B cell (primary cell): ENCODE measurements around the gene MPST. TPM values are rescaled to one million over a fixed set of nuclear protein-coding genes. Genes with fewer than 3 reads are reported as not detected.
A peak's percentile ranks its signal among the peaks of the same experiment; 100 is the strongest.

Experiments
- ATAC-seq: fragments of 200-7000 bp; cut with Tn5 transposase; one replicate; pipeline ENCODE4 v1.10.0; 2021; ENCODE audit warnings: low read depth, mild to moderate bottlenecking, moderate number of reproducible peaks, moderate library complexity
- CTCF ChIA-PET: fragments of 350-600 bp; sonication (Branson Sonifier 250); formaldehyde crosslinking; loops from one replicate; lab custom pipeline; 2021; ENCODE audit warnings: antibody characterized with exemption, inconsistent platforms; lab: Charles Lee
- POLR2A ChIA-PET: fragments of 350-600 bp; sonication (Branson Sonifier 250); formaldehyde crosslinking; loops from one replicate; lab custom pipeline; 2021; ENCODE audit warnings: antibody characterized with exemption; lab: Charles Lee
- DNase-seq: peaks from one replicate; pipeline ENCODE4 v3.0.0; 2013
- H2AFZ ChIP-seq: 2 replicates; pipeline ENCODE4 v1.6.1; 2012; ENCODE audit warnings: mild to moderate bottlenecking, low read depth, low read length; ENCODE audit not compliant: insufficient read depth, poor library complexity, severe bottlenecking
- H3K27ac ChIP-seq, 2 donors: 1 replicate in 1 of 2; 2 replicates in 1 of 2; pipeline ENCODE4 v1.5.1; 2012 to 2013; ENCODE audit warnings: low read length in 2 of 2, mild to moderate bottlenecking in 2 of 2, moderate library complexity in 1 of 2
- H3K27me3 ChIP-seq, 4 experiments: fragments of 200-600 bp in 1 of 4; sonication (generic) in 1 of 4; replicated peaks in 1 of 4; 1 replicate in 2 of 4; 2 replicates in 2 of 4; pipeline versions ENCODE4 v1.6.1 to v1.7.0; 2013 to 2016; ENCODE audit warnings: low read length in 3 of 4, mild to moderate bottlenecking in 2 of 4, mixed read lengths in 1 of 4, moderate library complexity in 1 of 4; ENCODE audit not compliant: insufficient read depth in 4 of 4, control insufficient read depth in 3 of 4; ENCODE audit errors: control extremely low read depth in 1 of 4
- H3K36me3 ChIP-seq, 2 experiments: replicated peaks in 1 of 2; 1 replicate in 1 of 2; 2 replicates in 1 of 2; pipeline versions ENCODE4 v1.6.1 to v1.7.1; 2013; ENCODE audit warnings: low read length in 1 of 2; ENCODE audit not compliant: insufficient read depth in 2 of 2, control insufficient read depth in 1 of 2; ENCODE audit errors: control extremely low read depth in 1 of 2, extremely low read depth in 1 of 2
- H3K4me1 ChIP-seq, 2 donors: fragments of 200-600 bp in 1 of 2; sonication (generic) in 1 of 2; 1 replicate in 1 of 2; 2 replicates in 1 of 2; pipeline versions ENCODE4 v1.5.1 to v1.6.1; 2013 to 2017; ENCODE audit warnings: low read length in 2 of 2; ENCODE audit not compliant: control insufficient read depth in 2 of 2, insufficient read depth in 2 of 2
- H3K4me2 ChIP-seq: replicated peaks from 2 replicates; pipeline ENCODE3; 2012; ENCODE audit warnings: mild to moderate bottlenecking, low read depth, low read length; ENCODE audit not compliant: poor library complexity, severe bottlenecking
- H3K4me3 ChIP-seq, 5 experiments: fragments of 200-600 bp in 1 of 5; sonication (generic) in 1 of 5; 1 replicate in 3 of 5; 2 replicates in 2 of 5; pipeline versions ENCODE4 v1.5.1 to v1.7.0; 2011 to 2016; ENCODE audit warnings: low read length in 4 of 5, mild to moderate bottlenecking in 4 of 5, low read depth in 2 of 5, control low read depth in 1 of 5, moderate library complexity in 1 of 5; ENCODE audit not compliant: insufficient read depth in 1 of 5; ENCODE audit errors: control extremely low read depth in 1 of 5, extremely low read depth in 1 of 5
- H3K79me2 ChIP-seq: fragments of 200-600 bp; sonication (generic); one replicate; pipeline ENCODE4 v1.6.0; 2016; ENCODE audit warnings: low read length; ENCODE audit not compliant: control insufficient read depth, insufficient read depth
- H3K9ac ChIP-seq: fragments of 200-600 bp; sonication (generic); 2 replicates; pipeline ENCODE4 v1.6.1; 2017; ENCODE audit warnings: mild to moderate bottlenecking, low read length, moderate library complexity
- H3K9me3 ChIP-seq, 3 donors: one replicate each; pipeline versions ENCODE4 v1.6.1 to v1.7.1; 2013; ENCODE audit warnings: low read length in 2 of 3; ENCODE audit not compliant: control insufficient read depth in 2 of 3, insufficient read depth in 1 of 3; ENCODE audit errors: control extremely low read depth in 1 of 3
- H4K20me1 ChIP-seq: 2 replicates; pipeline ENCODE4 v1.6.0; 2012; ENCODE audit warnings: mild to moderate bottlenecking, low read length; ENCODE audit not compliant: insufficient read depth, control insufficient read depth, poor library complexity, severe bottlenecking
- H3K27ac Mint-ChIP-seq: one replicate; pipeline ENCODE4 v1.8.0; 2021; ENCODE audit warnings: mixed read lengths
- H3K27me3 Mint-ChIP-seq: one replicate; pipeline ENCODE4 v1.8.0; 2021; ENCODE audit warnings: mixed read lengths
- H3K4me1 Mint-ChIP-seq: one replicate; pipeline ENCODE4 v1.8.0; 2021; ENCODE audit warnings: mixed read lengths
- H3K4me3 Mint-ChIP-seq: one replicate; pipeline ENCODE4 v1.8.0; 2021; ENCODE audit warnings: mixed read lengths
- H3K9me3 Mint-ChIP-seq: one replicate; pipeline ENCODE4 v1.8.0; 2022; ENCODE audit warnings: mixed read lengths; ENCODE audit not compliant: insufficient read depth
- CTCF ChIP-seq: fragments of 200-600 bp; IDR thresholded peaks from one replicate; pipeline ENCODE4 v1.8.0; 2022; ENCODE audit warnings: antibody characterized with exemption, mild to moderate bottlenecking
- EZH2 ChIP-seq: IDR thresholded peaks from 2 replicates; pipeline ENCODE4 v1.6.1; 2012; ENCODE audit warnings: borderline replicate concordance, low read depth, mild to moderate bottlenecking, moderate library complexity, low read length; ENCODE audit not compliant: insufficient read depth, poor library complexity, severe bottlenecking
- WGBS: methylation state at CpG from one replicate; pipeline ENCODE4 v1.1.5; 2013; ENCODE audit warnings: missing lambda C conversion rate; ENCODE audit not compliant: insufficient coverage; 5-methylcytosine and 5-hydroxymethylcytosine counted together
- intact Hi-C: fragments of 100-400 bp; cut with micrococcal nuclease; formaldehyde crosslinking; loops from one replicate; pipeline ENCODE4 v1.10.0; 2022
- polyA plus RNA-seq: library from polyadenylated mRNA; depleted of rRNA; stranded (reverse); fragments of >200 nt; gene quantifications from 2 replicates; pipeline ENCODE4 v1.2.3, GENCODE V29; 2012
- total RNA-seq, 2 donors: library from RNA; stranded (reverse); fragments of 120-200 nt in 1 of 2; gene quantifications; 1 replicate in 1 of 2; 2 replicates in 1 of 2; pipeline versions ENCODE4 v1.2.3 to v1.2.4, GENCODE V29; 2013 to 2022

Gene MPST
- total and polyA plus RNA-seq, 2 donors (not counting 1 experiment from before 2014, with no cell fraction given), result 11.2 to 17.7 TPM

- H3K27ac Mint-ChIP-seq, result peak overlapping the region; percentile 20
- H3K27ac ChIP-seq, result no peak overlapping the region
- H3K36me3 ChIP-seq, result peaks cover 0 to 22% of the 10 kb centered on the region in 2 experiments
- H3K27me3 ChIP-seq, result no peaks in the 10 kb centered on the region
- no peaks in the 10 kb centered on the region for H3K9me3 ChIP-seq
- no peaks in the 10 kb centered on the region for H3K27me3 Mint-ChIP-seq
- H3K9ac ChIP-seq, result no peak overlapping the region
- peaks cover 7 to 18% of the 10 kb centered on the region in 2 donors for H3K4me1 ChIP-seq
- POLR2A ChIA-PET, result no interaction called here
- H3K4me3 ChIP-seq, result no peak overlapping the region
- no peak overlapping the region for H2AFZ ChIP-seq
- H3K9me3 Mint-ChIP-seq, result no peaks in the 10 kb centered on the region
- no peaks in the 10 kb centered on the region for H4K20me1 ChIP-seq
- peaks cover 12% of the 10 kb centered on the region for H3K4me1 Mint-ChIP-seq
- WGBS, result 91% methylated on average over 14 of the region's 16 CpGs
- intact Hi-C loops, result loop anchor here (5.0 kb wide), 1 partner anchor 1751 kb away; no protein-coding TSS in a partner anchor
- peak overlapping the region; percentile 85 for H3K4me3 Mint-ChIP-seq
- no peak overlapping the region for H3K4me2 ChIP-seq
- ATAC-seq (no peak), DNase-seq (no peak)
- H3K79me2 ChIP-seq, result no peaks in the 10 kb centered on the region
- TF ChIP-seq CTCF, result no peak
- TF ChIP-seq EZH2, result no peak
- CTCF ChIA-PET, result interaction anchor here (0.7 to 1.8 kb wide), 3 partner anchors 9 to 286 kb away, joined by 3 to 4 read pairs (median 3); no protein-coding TSS in a partner anchor
Measured at GRCh38 chr22:37053310-37054055, 33.9 kb downstream of the MPST start.

- ATAC-seq (no peak), DNase-seq (no peak)
- H3K79me2 ChIP-seq, result no peaks in the 10 kb centered on the region
- H3K27ac ChIP-seq, result no peak overlapping the region
- POLR2A ChIA-PET, result no interaction called here
- H3K27me3 ChIP-seq, result no peaks in the 10 kb centered on the region
- peaks cover 7 to 18% of the 10 kb centered on the region in 2 donors for H3K4me1 ChIP-seq
- no peak overlapping the region for H3K9ac ChIP-seq
- WGBS, result 62% methylated on average over 5 of the region's 8 CpGs
- Mint-ChIP-seq H3K9me3 (no peaks in the 10 kb centered on the region), H3K4me3 (peak overlapping the region; percentile 85), H3K27ac (no peak overlapping the region), H3K4me1 (peaks cover 12% of the 10 kb centered on the region), H3K27me3 (no peaks in the 10 kb centered on the region)
- H2AFZ ChIP-seq, result no peak overlapping the region
- no peaks in the 10 kb centered on the region for H3K9me3 ChIP-seq
- no peaks in the 10 kb centered on the region for H4K20me1 ChIP-seq
- TF ChIP-seq CTCF (no peak), EZH2 (no peak)
- no peak overlapping the region for H3K4me3 ChIP-seq
- no peak overlapping the region for H3K4me2 ChIP-seq
- intact Hi-C loops, result loop anchor here (5.0 kb wide), 1 partner anchor 1752 kb away; no protein-coding TSS in a partner anchor
- peaks cover 0 to 23% of the 10 kb centered on the region in 2 experiments for H3K36me3 ChIP-seq
- CTCF ChIA-PET, result interaction anchor here (0.7 to 1.8 kb wide), 3 partner anchors 9 to 287 kb away, joined by 3 to 4 read pairs (median 3); no protein-coding TSS in a partner anchor
Measured at GRCh38 chr22:37054056-37054395, 34.5 kb downstream of the MPST start.
